ENCODE data around the gene RPP40. TPM values are rescaled to one million over a fixed set of nuclear protein-coding genes. Genes with fewer than 3 reads are reported as not detected.

Gene RPP40
- total and polyA plus RNA-seq, 8 donors = 0.97 to 3.7 (median 2.5) TPM

GRCh38 chr6:5045416-5045815 is 41.6 kb upstream of the RPP40 start:
- Histone ChIP-seq H3K9me3 (no peaks in the 10 kb centered on the region), H3K27ac (no peak overlapping the region), H3K4me1 (no peaks in the 10 kb centered on the region), H3K36me3 (no peaks in the 10 kb centered on the region), H3K27me3 (no peaks in the 10 kb centered on the region), H3K4me3 (no peak overlapping the region)
- 80 to 84% methylated on average over 8 of the region's 8 CpGs for WGBS, 2 donors
- intact Hi-C loops (cut with DNase I) = no loop called here
- DNase-seq (no peak), ATAC-seq (no peak), FAIRE-seq (no peak)
- TF ChIP-seq CTCF (IDR thresholded peaks at IDR 0.05) = no peak

GRCh38 chr6:5044866-5045265 is 41.0 kb upstream of the RPP40 start:
- Histone ChIP-seq H3K36me3 (no peaks in the 10 kb centered on the region), H3K27me3 (no peaks in the 10 kb centered on the region), H3K4me1 (no peaks in the 10 kb centered on the region), H3K4me3 (no peak overlapping the region), H3K9me3 (no peaks in the 10 kb centered on the region), H3K27ac (no peak overlapping the region)
- DNase-seq (no peak), FAIRE-seq (no peak), ATAC-seq (no peak)
- intact Hi-C loops (cut with DNase I) = no loop called here
- 82 to 98% methylated on average over 3 of the region's 3 CpGs for WGBS, 2 donors
- no peak for TF ChIP-seq CTCF (IDR thresholded peaks at IDR 0.05)

- DNase-seq (no peak), ATAC-seq (no peak), FAIRE-seq (no peak)
- Histone ChIP-seq H3K27ac (no peak overlapping the region), H3K9me3 (no peaks in the 10 kb centered on the region), H3K27me3 (no peaks in the 10 kb centered on the region), H3K4me1 (no peaks in the 10 kb centered on the region), H3K36me3 (no peaks in the 10 kb centered on the region), H3K4me3 (no peak overlapping the region)
- intact Hi-C loops (cut with DNase I) = no loop called here
- WGBS, 2 donors = 82 to 86% methylated on average over 3 of the region's 3 CpGs
- TF ChIP-seq CTCF (IDR thresholded peaks at IDR 0.05) = no peak
Measured at GRCh38 chr6:5042436-5042835, 38.6 kb upstream of the RPP40 start.

GRCh38 chr6:5041955-5042354 is 38.1 kb upstream of the RPP40 start:
- TF ChIP-seq CTCF (IDR thresholded peaks at IDR 0.05) = no peak
- DNase-seq (no peak), ATAC-seq (no peak), FAIRE-seq (no peak)
- H3K36me3 ChIP-seq = no peaks in the 10 kb centered on the region
- intact Hi-C loops (cut with DNase I) = no loop called here
- H3K27ac ChIP-seq = no peak overlapping the region
- H3K4me1 ChIP-seq = no peaks in the 10 kb centered on the region
- H3K27me3 ChIP-seq = no peaks in the 10 kb centered on the region
- WGBS, 2 donors = 27 to 71% methylated on average over 2 of the region's 2 CpGs
- no peaks in the 10 kb centered on the region for H3K9me3 ChIP-seq
- no peak overlapping the region for H3K4me3 ChIP-seq

GRCh38 chr6:5036269-5036668 is 32.4 kb upstream of the RPP40 start:
- no peaks in the 10 kb centered on the region for H3K27me3 ChIP-seq
- H3K36me3 ChIP-seq = no peaks in the 10 kb centered on the region
- intact Hi-C loops (cut with DNase I) = no loop called here
- no peak overlapping the region for H3K4me3 ChIP-seq
- H3K27ac ChIP-seq = no peak overlapping the region
- ATAC-seq (no peak), FAIRE-seq (no peak), DNase-seq (no peak)
- no peaks in the 10 kb centered on the region for H3K4me1 ChIP-seq
- WGBS, 2 donors = 81 to 88% methylated on average over 8 of the region's 8 CpGs
- no peak for TF ChIP-seq CTCF (IDR thresholded peaks at IDR 0.05)
- no peaks in the 10 kb centered on the region for H3K9me3 ChIP-seq
